HUES48 (cell line): ENCODE data around the gene SCN4A.
"Not testable (repeated sequence)": the region's sequence is repeated elsewhere in the genome, so short reads cannot be mapped to it uniquely, and the experiment has no call there.

Experiments
- H3K27ac ChIP-seq: one replicate; pipeline ENCODE4 v1.7.0; 2013; ENCODE audit warnings: low read depth, low read length, inconsistent platforms
- H3K27me3 ChIP-seq: 2 replicates; pipeline ENCODE4 v1.6.1; 2013; ENCODE audit warnings: mild to moderate bottlenecking, low read length; ENCODE audit not compliant: control insufficient read depth, insufficient read depth
- H3K36me3 ChIP-seq: 2 replicates; pipeline ENCODE4 v1.6.1; 2013; ENCODE audit warnings: low read length; ENCODE audit not compliant: control insufficient read depth, insufficient read depth
- H3K4me1 ChIP-seq: 2 replicates; pipeline ENCODE4 v1.6.1; 2013; ENCODE audit warnings: mild to moderate bottlenecking, low read length; ENCODE audit not compliant: control insufficient read depth, insufficient read depth
- H3K4me3 ChIP-seq: 2 replicates; pipeline ENCODE4 v1.5.1; 2013; ENCODE audit warnings: mild to moderate bottlenecking, low read depth, low read length
- H3K9ac ChIP-seq: 2 replicates; pipeline ENCODE4 v1.6.1; 2013; ENCODE audit warnings: mild to moderate bottlenecking, low read depth, low read length, moderate library complexity
- H3K9me3 ChIP-seq: 2 replicates; pipeline ENCODE4 v1.6.1; 2013; ENCODE audit warnings: low read length; ENCODE audit not compliant: control insufficient read depth, insufficient read depth

The SCN4A gene

DNA sequence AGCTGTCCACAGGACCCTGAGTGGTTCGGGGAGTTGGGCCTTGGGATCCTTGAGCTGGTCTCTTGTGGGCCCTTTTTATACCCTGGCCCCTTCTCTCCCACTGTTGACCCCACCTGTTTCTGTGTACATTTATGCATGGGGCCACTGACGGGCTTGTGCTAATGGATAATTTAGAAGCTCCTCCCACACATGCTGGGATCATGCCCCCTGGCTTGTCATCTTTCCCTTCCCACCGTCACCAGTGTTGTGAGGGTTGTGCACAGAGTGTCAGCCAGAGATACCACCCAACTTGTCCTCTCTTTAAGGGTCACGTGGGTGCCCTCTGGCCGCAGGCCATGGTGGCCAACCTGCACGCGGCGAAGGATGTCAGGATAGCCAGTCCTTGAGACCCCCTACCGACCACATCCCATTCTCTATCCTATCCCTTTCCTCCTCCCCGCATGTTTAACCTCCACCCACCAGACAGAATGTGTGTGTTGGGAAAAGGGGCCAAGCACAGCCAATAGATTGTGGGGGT lies 53.9 kb downstream of the SCN4A start, which contains the start of gene GH1:
Gene GH1, minus strand, starts transcription at position 51 of the 517 bp plus-strand sequence. CDS start 63 bp downstream, outside the sequence.
- H3K4me3 ChIP-seq, result peak within 1 kb of the TSS; percentile 25; the same call in 1 of the 2 replicates
- H3K27ac ChIP-seq, H3K9ac ChIP-seq, H3K4me1 ChIP-seq, H3K27me3 ChIP-seq, H3K36me3 ChIP-seq, H3K9me3 ChIP-seq: not testable (repeated sequence)

DNA sequence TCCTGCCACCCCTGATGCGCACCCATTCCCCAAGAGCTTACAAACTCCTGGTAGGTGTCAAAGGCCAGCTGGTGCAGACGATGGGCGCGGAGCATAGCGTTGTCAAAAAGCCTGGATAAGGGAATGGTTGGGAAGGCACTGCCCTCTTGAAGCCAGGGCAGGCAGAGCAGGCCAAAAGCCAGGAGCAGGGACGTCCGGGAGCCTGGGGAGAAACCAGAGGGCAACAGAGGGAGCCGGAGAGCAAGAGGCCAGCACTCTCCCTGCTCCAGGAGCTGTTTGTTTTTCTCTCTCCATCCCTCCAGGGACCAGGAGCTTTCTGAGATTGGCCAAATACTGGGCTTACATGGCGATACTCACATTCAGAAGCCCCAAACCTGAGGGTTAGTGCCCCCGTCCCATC lies 54.4 kb downstream of the SCN4A start:
- Histone ChIP-seq H3K36me3 (no peaks in the 10 kb centered on the region), H3K9ac (no peak overlapping the region), H3K9me3 (no peaks in the 10 kb centered on the region), H3K4me3 (peak overlapping the region; percentile 25; the same call in 1 of the 2 replicates), H3K4me1 (no peaks in the 10 kb centered on the region; the same call in 1 of the 2 replicates), H3K27me3 (no peaks in the 10 kb centered on the region; the same call in 1 of the 2 replicates), H3K27ac (no peak overlapping the region)

DNA sequence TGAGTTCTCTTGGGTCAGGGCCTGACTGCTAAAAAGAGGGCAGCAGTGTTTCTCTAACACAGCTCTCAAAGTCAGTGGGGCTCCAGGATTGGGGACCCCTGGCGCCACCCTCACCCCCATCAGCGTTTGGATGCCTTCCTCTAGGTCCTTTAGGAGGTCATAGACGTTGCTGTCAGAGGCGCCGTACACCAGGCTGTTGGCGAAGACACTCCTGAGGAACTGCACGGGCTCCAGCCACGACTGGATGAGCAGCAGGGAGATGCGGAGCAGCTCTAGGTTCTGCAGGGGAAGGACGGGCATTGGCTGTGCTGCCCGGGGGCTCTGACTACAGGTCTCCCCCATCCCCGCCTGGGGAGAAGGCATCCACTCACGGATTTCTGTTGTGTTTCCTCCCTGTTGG lies 55.1 kb downstream of the SCN4A start:
- Histone ChIP-seq H3K36me3 (no peaks in the 10 kb centered on the region), H3K9ac (no peak overlapping the region), H3K4me3 (no peak overlapping the region; the same call in 1 of the 2 replicates), H3K4me1 (no peaks in the 10 kb centered on the region; the same call in 1 of the 2 replicates), H3K27me3 (no peaks in the 10 kb centered on the region; the same call in 1 of the 2 replicates), H3K9me3 (no peaks in the 10 kb centered on the region), H3K27ac (no peak overlapping the region)

DNA sequence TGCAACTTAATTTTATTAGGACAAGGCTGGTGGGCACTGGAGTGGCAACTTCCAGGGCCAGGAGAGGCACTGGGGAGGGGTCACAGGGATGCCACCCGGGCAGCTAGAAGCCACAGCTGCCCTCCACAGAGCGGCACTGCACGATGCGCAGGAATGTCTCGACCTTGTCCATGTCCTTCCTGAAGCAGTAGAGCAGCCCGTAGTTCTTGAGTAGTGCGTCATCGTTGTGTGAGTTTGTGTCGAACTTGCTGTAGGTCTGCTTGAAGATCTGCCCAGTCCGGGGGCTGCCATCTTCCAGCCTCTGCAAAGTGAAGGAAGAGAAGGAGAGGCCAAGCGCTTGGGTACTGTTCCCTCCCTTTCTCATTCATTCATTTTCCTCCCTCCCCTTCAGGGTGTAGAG lies 55.5 kb downstream of the SCN4A start:
- not testable (repeated sequence) for H3K4me1 ChIP-seq, H3K9me3 ChIP-seq, H3K9ac ChIP-seq, H3K36me3 ChIP-seq, H3K27ac ChIP-seq, H3K27me3 ChIP-seq, H3K4me3 ChIP-seq

DNA sequence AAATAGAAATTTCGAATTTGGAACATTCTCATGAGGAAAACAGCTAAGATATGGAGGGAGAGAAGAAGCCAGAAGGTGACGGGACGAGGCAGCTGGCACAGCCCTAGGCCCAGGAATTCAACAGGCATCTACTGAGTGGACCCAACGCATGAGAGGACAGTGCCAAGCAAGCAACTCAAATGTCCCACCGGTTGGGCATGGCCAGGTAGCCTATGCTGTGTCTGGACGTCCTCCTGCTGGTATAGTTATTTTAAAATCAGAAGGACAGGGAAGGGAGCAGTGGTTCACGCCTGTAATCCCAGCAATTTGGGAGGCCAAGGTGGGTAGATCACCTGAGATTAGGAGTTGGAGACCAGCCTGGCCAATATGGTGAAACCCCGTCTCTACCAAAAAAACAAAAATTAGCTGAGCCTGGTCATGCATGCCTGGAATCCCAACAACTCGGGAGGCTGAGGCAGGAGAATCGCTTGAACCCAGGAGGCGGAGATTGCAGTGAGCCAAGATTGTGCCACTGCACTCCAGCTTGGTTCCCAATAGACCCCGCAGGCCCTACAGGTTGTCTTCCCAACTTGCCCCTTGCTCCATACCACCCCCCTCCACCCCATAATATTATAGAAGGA lies 56.0 kb downstream of the SCN4A start:
- Histone ChIP-seq H3K4me1 (no peaks in the 10 kb centered on the region; the same call in 1 of the 2 replicates), H3K4me3 (no peak overlapping the region), H3K27me3 (no peaks in the 10 kb centered on the region; the same call in 1 of the 2 replicates), H3K36me3 (no peaks in the 10 kb centered on the region), H3K9me3 (no peaks in the 10 kb centered on the region), H3K9ac (no peak overlapping the region), H3K27ac (no peak overlapping the region)

DNA sequence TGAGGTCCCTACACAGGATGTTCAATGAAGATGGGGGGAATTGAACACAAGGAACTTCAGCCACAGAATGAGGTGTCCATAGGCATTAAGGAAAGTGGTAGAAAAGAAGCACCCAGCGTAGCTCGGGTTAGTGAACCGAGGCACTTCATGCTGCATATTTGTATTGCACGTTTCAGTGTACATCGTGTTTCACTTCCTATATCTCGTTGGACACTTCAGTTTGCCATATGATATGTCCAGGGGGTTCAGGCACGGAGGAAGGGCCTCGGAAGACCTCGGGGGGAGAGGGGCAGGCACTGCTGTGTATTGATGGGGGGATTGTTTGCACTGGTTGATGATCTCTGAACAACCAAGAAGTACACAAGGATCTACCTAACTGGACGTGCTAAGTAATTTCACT lies 57.0 kb downstream of the SCN4A start:
- H3K36me3 ChIP-seq, H3K4me1 ChIP-seq, H3K9me3 ChIP-seq, H3K4me3 ChIP-seq, H3K27ac ChIP-seq, H3K27me3 ChIP-seq, H3K9ac ChIP-seq: not testable (repeated sequence)

DNA sequence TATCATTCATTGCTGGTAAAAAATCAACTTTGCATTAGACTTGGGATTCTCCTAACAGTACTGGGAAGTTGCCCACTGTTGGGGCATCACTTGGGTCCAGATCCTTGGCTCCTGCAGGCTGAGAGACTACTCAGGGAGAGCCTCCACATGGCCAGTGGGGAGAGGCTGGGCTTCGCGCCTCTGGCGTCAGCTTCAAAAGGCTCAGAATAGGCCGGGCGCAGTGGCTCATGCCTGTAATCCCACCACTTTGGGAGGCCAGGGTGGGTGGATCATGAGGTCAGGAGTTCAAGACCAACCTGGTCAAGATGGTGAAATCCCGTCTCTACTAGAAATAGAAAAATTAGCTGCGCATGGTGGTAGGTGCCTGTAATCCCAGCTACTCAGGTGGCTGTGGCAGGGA lies 58.2 kb downstream of the SCN4A start:
- H3K27me3 ChIP-seq, result no peaks in the 10 kb centered on the region; the same call in 1 of the 2 replicates
- H3K4me1 ChIP-seq, result no peaks in the 10 kb centered on the region; the same call in 1 of the 2 replicates
- H3K9me3 ChIP-seq, result no peaks in the 10 kb centered on the region
- no peaks in the 10 kb centered on the region for H3K36me3 ChIP-seq
- H3K4me3 ChIP-seq, result no peak overlapping the region
- no peak overlapping the region for H3K27ac ChIP-seq
- H3K9ac ChIP-seq, result no peak overlapping the region

DNA sequence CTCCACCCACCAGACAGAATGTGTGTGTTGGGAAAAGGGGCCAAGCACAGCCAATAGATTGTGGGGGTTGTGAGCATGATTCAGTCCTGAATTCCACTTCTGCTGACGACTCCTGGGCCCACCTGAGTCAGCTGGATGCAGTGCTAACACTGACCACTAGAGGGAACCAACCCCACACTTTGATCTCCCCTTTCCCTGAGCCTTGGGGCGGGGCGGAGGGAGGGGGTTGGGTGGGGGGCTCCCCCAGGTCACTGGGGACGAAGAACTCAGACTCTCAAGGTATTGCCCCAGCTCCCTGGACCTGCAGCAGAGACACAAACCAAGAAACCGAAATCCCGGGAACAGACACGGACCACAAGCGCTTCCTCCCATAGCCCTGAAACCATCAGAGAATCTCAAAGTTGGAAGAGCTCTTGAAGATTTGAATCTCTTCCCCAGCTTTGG lies 61.0 kb downstream of the SCN4A start:
- Histone ChIP-seq H3K9me3 (no peaks in the 10 kb centered on the region), H3K27me3 (no peaks in the 10 kb centered on the region), H3K27ac (no peak overlapping the region), H3K36me3 (no peaks in the 10 kb centered on the region), H3K4me1 (peaks cover 13% of the 10 kb centered on the region), H3K9ac (no peak overlapping the region), H3K4me3 (no peak overlapping the region)

DNA sequence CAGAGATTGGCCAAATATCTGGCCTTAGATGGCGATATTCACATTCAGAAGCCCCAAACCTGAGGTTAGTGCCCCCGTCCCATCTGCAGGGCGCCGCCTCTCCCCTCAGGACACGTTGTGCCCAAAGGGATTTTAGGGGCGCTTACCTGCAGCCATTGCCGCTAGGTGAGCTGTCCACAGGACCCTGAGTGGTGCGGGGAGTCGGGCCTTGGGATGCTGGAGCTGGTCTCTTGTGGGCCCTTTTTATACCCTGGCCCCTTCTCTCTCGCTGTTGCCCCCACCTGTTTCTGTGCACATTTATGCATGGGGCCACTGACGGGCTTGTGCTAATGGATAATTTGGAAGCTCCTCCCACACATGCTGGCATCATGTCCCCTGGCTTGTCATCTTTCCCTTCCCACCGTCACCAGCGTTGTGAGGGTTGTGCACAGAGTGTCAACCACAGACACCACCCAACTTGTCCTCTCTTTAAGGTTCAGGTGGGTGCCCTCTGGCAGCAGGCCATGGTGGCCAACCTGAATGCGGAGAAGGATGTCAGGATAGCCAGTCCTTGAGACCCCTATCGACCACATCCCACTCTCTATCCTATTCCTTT lies 61.6 kb downstream of the SCN4A start, which contains the start of gene CSHL1:
Gene CSHL1, minus strand, starts transcription at position 218 of the 595 bp plus-strand sequence. Its CDS starts 62 bp downstream, at position 156.
- Histone ChIP-seq H3K4me3 (no peak within 1 kb of the TSS), H3K9ac (no peak within 1 kb of the TSS), H3K27me3 (no peaks in the 10 kb centered on the region), H3K36me3 (no peaks in the 10 kb centered on the region), H3K9me3 (no peaks in the 10 kb centered on the region), H3K27ac (no peak within 1 kb of the TSS), H3K4me1 (peaks cover 13% of the 10 kb centered on the region)

DNA sequence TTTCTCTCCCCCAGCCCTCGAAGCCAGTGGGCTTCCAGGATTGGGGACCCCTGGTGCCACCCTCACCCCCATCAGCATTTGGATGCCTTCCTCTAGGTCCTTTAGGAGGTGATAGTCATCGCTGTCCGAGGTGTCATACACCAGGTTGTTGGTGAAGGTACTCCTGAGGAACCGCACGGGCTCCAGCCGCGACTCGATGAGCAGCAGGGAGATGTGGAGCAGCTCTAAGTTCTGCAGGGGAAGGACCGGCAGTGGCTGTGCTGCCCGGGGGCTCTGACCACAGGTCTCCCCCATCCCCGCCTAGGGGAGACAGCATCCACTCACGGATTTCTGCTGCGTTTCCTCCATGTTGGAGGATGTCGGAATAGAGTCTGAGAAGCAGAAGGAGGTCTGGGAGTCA lies 62.6 kb downstream of the SCN4A start:
- Histone ChIP-seq H3K9ac (no peak overlapping the region), H3K36me3 (no peaks in the 10 kb centered on the region), H3K9me3 (no peaks in the 10 kb centered on the region)

DNA sequence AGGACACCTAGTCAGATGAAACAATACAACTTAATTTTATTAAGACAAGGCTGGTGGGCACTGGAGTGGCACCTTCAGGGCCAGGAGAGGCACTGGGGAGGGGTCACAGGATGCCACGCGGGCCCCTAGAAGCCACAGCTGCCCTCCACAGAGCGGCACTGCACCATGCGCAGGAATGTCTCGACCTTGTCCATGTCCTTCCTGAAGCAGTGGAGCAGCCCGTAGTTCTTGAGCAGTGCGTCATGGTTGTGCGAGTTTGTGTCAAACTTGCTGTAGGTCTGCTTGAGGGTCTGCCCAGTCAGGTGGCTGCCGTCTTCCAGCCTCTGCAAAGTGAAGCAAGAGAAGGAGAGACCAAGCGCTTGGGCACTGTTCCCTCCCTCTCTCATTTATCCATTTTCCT lies 63.1 kb downstream of the SCN4A start:
- not testable (repeated sequence) for H3K9ac ChIP-seq, H3K27ac ChIP-seq, H3K36me3 ChIP-seq

More for the DNA sequence above, 62.6 kb downstream of the SCN4A start:
- Histone ChIP-seq H3K27ac (no peak overlapping the region), H3K4me1 (peaks cover 13% of the 10 kb centered on the region), H3K27me3 (no peaks in the 10 kb centered on the region), H3K4me3 (no peak overlapping the region)

More for the DNA sequence above, 63.1 kb downstream of the SCN4A start:
- not testable (repeated sequence) for H3K9me3 ChIP-seq, H3K27me3 ChIP-seq, H3K4me3 ChIP-seq
- peaks cover 13% of the 10 kb centered on the region for H3K4me1 ChIP-seq
